Caco-2 (cell line): ENCODE data around the gene SVEP1. TPM values are rescaled to one million over a fixed set of nuclear protein-coding genes. Genes with fewer than 3 reads are reported as not detected.
"Not testable (repeated sequence)": the region's sequence is repeated elsewhere in the genome, so short reads cannot be mapped to it uniquely, and the experiment has no call there.

Experiments
- BruUV-seq: library from RNA; stranded (reverse); fragments of 400-500 nt; replicated peaks from 2 replicates; lab custom pipeline; 2021; lab: Mats Ljungman, UMichigan
- CTCF ChIA-PET: fragments of 300-600 bp; sonication (Branson Sonifier 250); formaldehyde crosslinking; loops from one replicate; lab custom pipeline; 2022; ENCODE audit warnings: antibody characterized with exemption; lab: Charles Lee
- POLR2A ChIA-PET: fragments of 300-600 bp; sonication (Branson Sonifier 250); formaldehyde crosslinking; loops from one replicate; lab custom pipeline; 2022; ENCODE audit warnings: antibody characterized with exemption; lab: Charles Lee
- DNase-seq, 2 experiments: peaks; one replicate each; pipeline versions ENCODE4 v3.0.0 to v3.0.0-alpha.2; 2020 to 2022
- H3K27me3 ChIP-seq: replicated peaks from 2 replicates; pipeline ENCODE4 v1.6.0; 2011; ENCODE audit warnings: low read length; ENCODE audit not compliant: control insufficient read depth, insufficient read depth
- H3K36me3 ChIP-seq: 2 replicates; pipeline ENCODE4 v1.5.1; 2011; ENCODE audit warnings: low read length; ENCODE audit not compliant: control insufficient read depth, insufficient read depth
- H3K4me1 ChIP-seq: fragments of 250-450 bp; sonication (Bioruptor Pico); 2 replicates; pipeline ENCODE4 v1.5.1; 2020; ENCODE audit warnings: mild to moderate bottlenecking
- H3K4me3 ChIP-seq: 2 replicates; pipeline ENCODE4 v1.5.1; 2011; ENCODE audit warnings: low read depth, mild to moderate bottlenecking, control low read depth, low read length
- H3K9me3 ChIP-seq: fragments of 250-450 bp; sonication (Bioruptor Pico); 2 replicates; pipeline ENCODE4 v1.5.1; 2020; ENCODE audit warnings: mild to moderate bottlenecking, moderate library complexity
- H3K27ac Mint-ChIP-seq: one replicate; pipeline ENCODE4 v1.8.0; 2022; ENCODE audit warnings: mixed read lengths; ENCODE audit not compliant: unreplicated experiment
- H3K27me3 Mint-ChIP-seq: one replicate; pipeline ENCODE4 v1.8.0; 2022; ENCODE audit warnings: mixed read lengths; ENCODE audit not compliant: insufficient read depth, unreplicated experiment
- H3K36me3 Mint-ChIP-seq: one replicate; pipeline ENCODE4 v1.8.0; 2022; ENCODE audit warnings: mild to moderate bottlenecking, mixed read lengths; ENCODE audit not compliant: insufficient read depth, unreplicated experiment
- H3K4me1 Mint-ChIP-seq: one replicate; pipeline ENCODE4 v1.8.0; 2022; ENCODE audit warnings: low read depth, mixed read lengths; ENCODE audit not compliant: unreplicated experiment
- H3K4me3 Mint-ChIP-seq: one replicate; pipeline ENCODE4 v1.8.0; 2022; ENCODE audit warnings: mild to moderate bottlenecking, moderate library complexity, mixed read lengths; ENCODE audit not compliant: unreplicated experiment
- H3K9me3 Mint-ChIP-seq: one replicate; pipeline ENCODE4 v1.8.0; 2022; ENCODE audit warnings: mixed read lengths; ENCODE audit not compliant: unreplicated experiment
- intact Hi-C: fragments of 100-400 bp; cut with micrococcal nuclease; formaldehyde crosslinking; loops from one replicate; pipeline ENCODE4 v1.10.0; 2022; ENCODE audit not compliant: unreplicated experiment
- total RNA-seq: library from RNA; stranded (reverse); gene quantifications from 2 replicates; pipeline ENCODE4 v1.2.3, GENCODE V29; 2022
- TF ChIP-seq, protein P1 (sequence below), 2 experiments: fragments of 200-600 bp in 1 of 2; IDR thresholded peaks; 1 replicate in 1 of 2; 2 replicates in 1 of 2; pipeline versions ENCODE4 v1.5.1 to v1.8.0; 2011 to 2022; ENCODE audit warnings: antibody characterized with exemption in 1 of 2, control low read depth in 1 of 2, inconsistent platforms in 1 of 2, low read depth in 1 of 2, low read length in 1 of 2, mild to moderate bottlenecking in 1 of 2, moderate library complexity in 1 of 2; ENCODE audit not compliant: insufficient read depth in 1 of 2, severe bottlenecking in 1 of 2, unreplicated experiment in 1 of 2

SVEP1 gene
- total RNA-seq, 1 experiment from 2014 or later, result 2.9 TPM

DNA sequence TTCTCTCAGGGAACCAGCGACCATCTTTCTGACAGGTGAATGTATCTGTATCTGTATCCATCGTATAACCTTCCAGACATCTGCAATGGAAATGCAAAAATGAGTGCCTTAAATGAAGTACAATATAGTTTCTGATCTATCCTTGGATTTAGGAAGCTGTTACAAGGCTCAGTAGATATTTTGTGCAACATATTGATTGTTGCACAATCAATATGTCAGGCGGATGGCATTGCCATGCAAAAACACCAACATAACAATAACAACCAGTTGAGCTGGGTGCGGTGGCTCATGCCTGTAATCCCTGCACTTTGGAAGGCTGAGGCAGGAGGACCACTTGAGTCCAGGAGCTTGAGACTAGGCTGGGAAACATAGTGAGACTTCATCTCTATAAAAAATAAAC lies 175.1 kb downstream of the SVEP1 start:
- TF ChIP-seq, protein P1, sequence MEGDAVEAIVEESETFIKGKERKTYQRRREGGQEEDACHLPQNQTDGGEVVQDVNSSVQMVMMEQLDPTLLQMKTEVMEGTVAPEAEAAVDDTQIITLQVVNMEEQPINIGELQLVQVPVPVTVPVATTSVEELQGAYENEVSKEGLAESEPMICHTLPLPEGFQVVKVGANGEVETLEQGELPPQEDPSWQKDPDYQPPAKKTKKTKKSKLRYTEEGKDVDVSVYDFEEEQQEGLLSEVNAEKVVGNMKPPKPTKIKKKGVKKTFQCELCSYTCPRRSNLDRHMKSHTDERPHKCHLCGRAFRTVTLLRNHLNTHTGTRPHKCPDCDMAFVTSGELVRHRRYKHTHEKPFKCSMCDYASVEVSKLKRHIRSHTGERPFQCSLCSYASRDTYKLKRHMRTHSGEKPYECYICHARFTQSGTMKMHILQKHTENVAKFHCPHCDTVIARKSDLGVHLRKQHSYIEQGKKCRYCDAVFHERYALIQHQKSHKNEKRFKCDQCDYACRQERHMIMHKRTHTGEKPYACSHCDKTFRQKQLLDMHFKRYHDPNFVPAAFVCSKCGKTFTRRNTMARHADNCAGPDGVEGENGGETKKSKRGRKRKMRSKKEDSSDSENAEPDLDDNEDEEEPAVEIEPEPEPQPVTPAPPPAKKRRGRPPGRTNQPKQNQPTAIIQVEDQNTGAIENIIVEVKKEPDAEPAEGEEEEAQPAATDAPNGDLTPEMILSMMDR (IDR thresholded peaks at IDR 0.05; ENCODE audit: insufficient read depth in 1 of 2, low read depth in 1 of 2, low read length in 1 of 2, severe bottlenecking in 1 of 2, unreplicated experiment in 1 of 2), result no peak
- intact Hi-C loops, result no loop called here
- no TSS peak for BruUV-seq

DNA sequence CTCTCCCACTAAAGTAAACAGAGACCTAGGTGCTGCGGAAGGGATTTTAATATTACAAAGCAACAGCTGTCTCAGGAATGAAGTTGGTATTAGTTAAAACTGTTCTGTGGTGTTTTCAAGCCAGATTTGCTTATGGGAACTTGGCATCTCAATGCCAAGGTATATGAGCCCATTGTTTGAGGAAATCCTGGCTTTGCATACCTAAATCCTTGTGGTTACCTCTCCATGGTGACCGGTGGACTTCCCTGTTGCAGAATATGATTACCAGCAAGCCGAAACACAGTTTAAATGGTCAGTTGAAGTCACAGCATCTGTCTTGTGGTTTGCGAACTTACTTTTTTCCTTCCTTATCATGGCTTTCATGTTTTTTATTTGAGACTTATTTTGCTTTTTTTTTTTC lies 179.6 kb downstream of the SVEP1 start:
- DNase-seq, result no peak
- Mint-ChIP-seq H3K27me3 (no peaks in the 10 kb centered on the region), H3K4me3 (no peak overlapping the region), H3K4me1 (no peaks in the 10 kb centered on the region), H3K9me3 (no peaks in the 10 kb centered on the region), H3K36me3 (no peaks in the 10 kb centered on the region), H3K27ac (no peak overlapping the region)
- POLR2A ChIA-PET, result no interaction called here
- no peaks in the 10 kb centered on the region for H3K36me3 ChIP-seq
- intact Hi-C loops, result no loop called here
- no peaks in the 10 kb centered on the region for H3K27me3 ChIP-seq
- TF ChIP-seq, protein P1 (IDR thresholded peaks at IDR 0.05; ENCODE audit: insufficient read depth in 1 of 2, low read depth in 1 of 2, low read length in 1 of 2, severe bottlenecking in 1 of 2, unreplicated experiment in 1 of 2), result no peak
- no peak overlapping the region for H3K4me3 ChIP-seq
- no peaks in the 10 kb centered on the region for H3K9me3 ChIP-seq
- H3K4me1 ChIP-seq, result no peaks in the 10 kb centered on the region
- BruUV-seq, result no TSS peak
- CTCF ChIA-PET, result no interaction called here

More for the DNA sequence above, 175.1 kb downstream of the SVEP1 start:
- no peaks in the 10 kb centered on the region for H3K4me1 ChIP-seq
- Mint-ChIP-seq H3K4me3 (no peak overlapping the region), H3K4me1 (peaks cover 6% of the 10 kb centered on the region), H3K9me3 (no peaks in the 10 kb centered on the region), H3K27ac (no peak overlapping the region), H3K36me3 (peaks cover 5% of the 10 kb centered on the region), H3K27me3 (no peaks in the 10 kb centered on the region)
- H3K36me3 ChIP-seq, result no peaks in the 10 kb centered on the region; the same call in 1 of the 2 replicates
- no peaks in the 10 kb centered on the region for H3K9me3 ChIP-seq
- no peak for DNase-seq
- ChIA-PET POLR2A (no interaction called here), CTCF (no interaction called here)
- no peaks in the 10 kb centered on the region for H3K27me3 ChIP-seq
- no peak overlapping the region for H3K4me3 ChIP-seq

DNA sequence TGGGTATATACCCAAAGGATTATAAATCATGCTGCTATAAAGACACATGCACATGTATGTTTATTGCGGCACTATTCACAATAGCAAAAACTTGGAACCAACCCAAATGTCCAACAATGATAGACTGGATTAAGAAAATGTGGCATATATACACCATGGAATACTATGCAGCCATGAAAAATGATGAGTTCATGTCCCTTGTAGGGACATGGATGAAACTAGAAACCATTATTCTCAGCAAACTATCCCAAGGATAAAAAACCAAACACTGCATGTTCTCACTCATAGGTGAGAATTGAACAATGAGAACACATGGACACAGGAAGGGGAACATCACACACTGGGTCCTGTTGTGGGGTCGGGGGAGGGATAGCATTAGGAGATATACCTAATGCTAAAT lies 180.5 kb downstream of the SVEP1 start:
- H3K36me3 Mint-ChIP-seq, H3K36me3 ChIP-seq, H3K4me1 Mint-ChIP-seq, H3K4me3 ChIP-seq, intact Hi-C loops, BruUV-seq, H3K9me3 Mint-ChIP-seq, DNase-seq, POLR2A ChIA-PET, CTCF ChIA-PET, H3K27ac Mint-ChIP-seq, H3K4me1 ChIP-seq, H3K27me3 Mint-ChIP-seq, H3K4me3 Mint-ChIP-seq, H3K9me3 ChIP-seq, H3K27me3 ChIP-seq: not testable (repeated sequence)
